NCI-H226 (cell line): Measurements from ENCODE around the gene TUBGCP6.
"Not testable (repeated sequence)": the region's sequence is repeated elsewhere in the genome, so short reads cannot be mapped to it uniquely, and the experiment has no call there.

Source experiments
- DNase-seq: peaks from one replicate; pipeline ENCODE4 v3.0.0-alpha.2; 2015

TUBGCP6 gene

DNA sequence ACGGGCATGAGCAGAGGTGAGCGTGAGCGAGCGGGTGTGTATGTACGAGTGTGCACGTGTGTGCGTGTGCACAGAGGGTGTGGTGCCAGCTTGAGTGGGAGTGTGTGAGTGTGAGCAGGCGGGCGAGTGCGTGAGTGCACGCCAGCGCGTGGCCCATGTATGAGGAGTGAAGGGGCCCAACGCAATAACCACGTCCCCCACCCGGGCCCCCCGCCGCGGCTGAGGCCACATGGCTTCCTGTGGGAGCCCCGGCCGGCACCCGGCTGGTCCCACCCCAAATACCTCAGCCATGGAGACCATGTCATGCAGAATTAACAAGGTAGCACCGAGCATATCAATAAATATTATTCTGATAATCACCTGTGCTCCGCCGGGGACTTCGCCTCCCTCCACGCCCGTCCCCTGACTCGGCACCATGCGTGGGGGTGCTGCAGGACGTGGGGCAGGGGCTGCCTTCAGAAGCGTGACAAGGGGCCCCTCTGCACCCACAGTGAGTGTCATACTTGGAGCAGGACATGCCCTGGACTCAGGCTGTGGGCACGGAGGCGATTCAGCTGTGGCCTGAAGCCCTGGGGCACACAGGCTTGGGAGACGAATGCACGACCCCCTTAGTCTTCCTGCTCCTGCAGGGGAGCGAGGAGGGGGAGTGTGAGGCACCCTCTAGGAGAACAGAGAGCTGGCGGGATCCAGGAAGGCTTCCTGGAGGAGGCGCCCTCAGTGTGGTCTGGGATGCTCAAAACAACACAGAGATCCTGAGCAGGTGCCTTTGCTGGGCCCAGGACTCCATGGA, 64.7 kb downstream of the TUBGCP6 start:
- no peak for DNase-seq

DNA sequence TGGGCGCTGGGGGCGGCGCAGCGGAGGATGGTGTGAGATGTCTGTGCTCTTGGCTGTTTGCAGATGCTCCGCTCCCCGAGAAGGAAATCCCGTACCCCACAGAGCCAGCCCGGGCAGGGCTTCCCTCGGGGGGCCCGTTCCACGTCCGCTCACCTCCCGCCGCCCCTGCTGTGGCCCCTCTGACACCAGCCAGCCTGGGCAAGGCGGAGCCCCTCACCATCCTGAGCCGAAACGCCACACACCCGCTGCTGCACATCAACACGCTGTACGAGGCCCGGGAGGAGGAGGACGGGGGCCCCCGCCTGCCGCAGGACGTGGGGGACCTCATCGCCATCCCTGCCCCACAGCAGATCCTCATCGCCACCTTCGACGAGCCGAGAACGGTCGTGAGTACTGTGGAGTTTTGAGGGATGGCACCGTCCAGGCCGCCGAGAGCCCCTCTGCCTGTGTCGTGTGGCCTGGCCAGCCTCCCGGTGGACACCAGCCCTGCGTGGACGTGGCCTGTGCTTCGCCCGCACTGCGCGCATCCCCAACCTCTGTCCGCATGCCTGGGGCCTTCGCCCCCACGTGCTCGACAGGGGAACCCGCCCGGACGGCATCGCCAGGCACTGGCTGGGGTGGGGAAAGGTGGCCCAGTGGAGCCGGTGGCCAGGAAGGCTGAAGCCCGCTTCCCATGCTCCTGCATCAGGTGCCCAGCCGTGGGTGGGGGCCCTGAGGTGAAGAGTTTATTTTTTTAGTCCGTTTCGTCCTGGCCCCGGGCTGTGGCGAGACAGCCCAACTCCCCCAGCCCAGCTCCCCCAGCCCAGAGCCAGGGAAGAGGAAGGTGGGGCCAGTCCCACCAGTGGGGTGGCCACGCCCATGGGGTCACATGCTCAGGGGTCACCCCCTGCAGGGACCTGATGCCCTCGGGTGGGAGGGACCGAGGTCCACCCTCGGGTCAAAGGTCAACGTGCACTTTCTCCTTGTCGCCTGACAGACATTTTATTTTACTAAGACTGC, 65.7 kb downstream of the TUBGCP6 start:
- DNase-seq = no peak

DNA sequence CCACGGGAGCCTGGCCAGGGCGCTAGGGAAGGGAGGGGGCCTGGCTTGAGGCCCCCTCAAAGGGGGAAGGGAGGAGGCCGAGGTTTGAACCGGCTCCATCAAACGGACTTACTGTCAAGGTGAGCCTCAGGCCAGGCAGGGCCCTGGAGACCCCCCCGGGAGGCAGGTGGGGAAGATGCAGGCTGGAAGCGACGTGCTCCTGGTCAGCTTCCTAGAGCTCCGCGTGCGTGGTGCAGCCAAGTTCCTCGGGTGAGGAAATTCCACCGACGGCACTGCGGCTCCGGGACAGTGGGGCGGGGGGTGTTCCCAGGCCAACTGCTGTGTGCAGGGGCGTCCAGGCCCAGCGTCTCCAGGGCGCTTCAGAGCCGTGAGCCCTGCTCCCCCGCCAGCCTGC, 66.4 kb downstream of the TUBGCP6 start:
- no peak for DNase-seq

DNA sequence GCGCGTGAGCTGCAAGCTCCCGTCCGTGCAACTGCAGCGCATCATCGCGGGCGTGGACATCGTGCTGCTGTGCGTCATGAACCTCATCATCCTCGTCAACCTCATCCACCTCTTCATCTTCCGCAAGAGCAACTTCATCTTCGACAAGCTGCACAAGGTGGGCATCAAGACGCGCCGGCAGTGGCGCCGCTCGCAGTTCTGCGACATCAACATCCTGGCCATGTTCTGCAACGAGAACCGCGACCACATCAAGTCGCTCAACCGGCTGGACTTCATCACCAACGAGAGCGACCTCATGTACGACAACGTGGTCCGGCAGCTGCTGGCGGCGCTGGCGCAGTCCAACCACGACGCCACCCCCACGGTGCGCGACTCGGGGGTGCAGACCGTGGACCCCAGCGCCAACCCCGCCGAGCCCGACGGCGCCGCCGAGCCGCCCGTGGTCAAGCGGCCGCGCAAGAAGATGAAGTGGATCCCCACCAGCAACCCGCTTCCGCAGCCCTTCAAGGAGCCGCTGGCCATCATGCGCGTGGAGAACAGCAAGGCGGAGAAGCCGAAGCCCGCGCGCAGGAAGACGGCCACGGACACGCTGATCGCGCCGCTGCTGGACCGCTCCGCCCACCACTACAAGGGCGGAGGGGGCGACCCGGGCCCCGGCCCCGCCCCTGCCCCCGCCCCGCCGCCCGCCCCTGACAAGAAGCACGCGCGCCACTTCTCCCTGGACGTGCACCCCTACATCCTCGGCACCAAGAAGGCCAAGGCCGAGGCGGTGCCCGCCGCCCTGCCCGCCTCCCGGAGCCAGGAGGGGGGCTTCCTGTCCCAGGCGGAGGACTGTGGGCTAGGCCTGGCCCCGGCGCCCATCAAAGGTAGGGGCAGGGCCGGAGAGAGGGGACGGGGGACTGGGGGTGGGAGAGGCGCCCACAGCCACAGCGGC, 67.0 kb downstream of the TUBGCP6 start:
- DNase-seq = no peak

DNA sequence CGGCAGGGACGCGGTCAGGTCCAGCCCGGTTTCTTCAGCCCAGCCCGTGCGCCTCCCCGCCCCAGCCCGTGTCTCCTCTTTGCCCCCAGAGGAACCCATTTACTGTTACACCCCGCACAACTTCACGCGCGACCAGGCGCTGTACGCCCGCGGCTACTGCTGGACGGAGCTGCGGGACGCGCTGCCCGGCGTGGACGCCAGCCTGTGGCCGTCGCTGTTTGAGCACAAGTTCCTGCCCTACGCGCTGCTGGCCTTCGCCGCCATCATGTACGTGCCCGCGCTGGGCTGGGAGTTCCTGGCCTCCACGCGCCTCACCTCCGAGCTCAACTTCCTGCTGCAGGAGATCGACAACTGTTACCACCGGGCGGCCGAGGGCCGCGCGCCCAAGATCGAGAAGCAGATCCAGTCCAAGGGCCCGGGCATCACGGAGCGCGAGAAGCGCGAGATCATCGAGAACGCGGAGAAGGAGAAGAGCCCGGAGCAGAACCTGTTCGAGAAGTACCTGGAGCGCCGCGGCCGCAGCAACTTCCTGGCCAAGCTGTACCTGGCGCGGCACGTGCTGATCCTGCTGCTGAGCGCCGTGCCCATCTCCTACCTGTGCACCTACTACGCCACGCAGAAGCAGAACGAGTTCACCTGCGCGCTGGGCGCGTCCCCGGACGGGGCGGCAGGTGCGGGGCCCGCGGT, 67.8 kb downstream of the TUBGCP6 start:
- no peak for DNase-seq

DNA sequence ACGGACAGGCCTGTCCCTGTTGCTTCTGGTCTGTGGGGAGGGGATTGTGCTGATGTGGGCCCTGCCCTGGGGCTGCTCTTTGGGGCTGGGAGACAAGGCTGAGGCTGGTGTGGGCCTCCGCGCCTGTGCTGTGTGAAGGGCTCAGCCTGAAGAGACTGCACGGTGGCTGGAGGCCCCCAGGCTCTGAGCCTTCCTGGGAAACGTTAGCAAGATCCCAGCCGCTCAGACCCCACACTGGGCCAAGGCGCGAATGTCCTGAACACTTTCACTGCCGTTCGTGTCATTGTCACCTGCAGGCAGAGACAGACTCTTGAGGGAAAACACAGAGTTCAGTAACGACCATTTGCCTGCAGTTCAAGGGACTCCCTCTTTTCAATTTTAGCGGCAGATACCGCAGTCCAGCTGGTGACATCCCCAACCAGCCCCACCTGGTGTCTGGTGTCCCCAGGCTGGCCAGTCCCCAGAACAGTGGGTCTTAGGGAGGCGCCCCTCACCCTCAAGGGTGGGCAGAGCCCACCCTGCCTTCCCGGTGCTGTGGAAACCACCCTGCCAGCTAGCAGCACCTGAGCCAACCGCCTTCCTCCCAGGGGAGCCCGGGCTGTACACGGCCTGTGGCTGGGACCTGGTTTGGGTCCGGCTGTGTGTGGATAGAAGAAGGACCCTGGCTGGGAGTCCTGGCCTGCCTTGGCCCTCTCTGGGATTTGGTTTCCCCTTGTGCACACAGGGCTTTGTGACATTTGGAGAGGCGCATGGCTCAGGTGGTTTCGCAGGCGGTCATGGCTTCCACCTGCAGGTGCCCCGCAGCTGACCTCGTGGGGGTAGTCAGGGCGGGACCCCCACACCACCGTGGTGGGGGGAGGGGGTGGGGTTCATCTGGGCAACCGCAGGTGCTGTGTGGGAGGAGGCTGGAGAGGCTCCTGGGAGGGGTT, 68.6 kb downstream of the TUBGCP6 start:
- no peak for DNase-seq

DNA sequence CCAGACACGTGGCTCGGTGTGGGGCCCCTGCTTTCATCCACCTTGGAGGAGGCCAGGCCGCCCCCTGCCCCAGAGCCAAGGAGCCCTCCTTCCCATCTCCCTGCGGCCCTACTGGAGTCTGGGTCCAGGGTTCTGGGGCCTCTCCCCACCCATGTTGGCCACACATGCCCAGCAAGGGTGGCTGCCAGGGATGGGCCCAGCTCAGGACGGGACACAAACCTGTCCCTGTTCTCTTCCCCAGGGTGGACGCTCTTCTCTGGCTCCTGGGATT, 69.7 kb downstream of the TUBGCP6 start:
- no peak for DNase-seq

DNA sequence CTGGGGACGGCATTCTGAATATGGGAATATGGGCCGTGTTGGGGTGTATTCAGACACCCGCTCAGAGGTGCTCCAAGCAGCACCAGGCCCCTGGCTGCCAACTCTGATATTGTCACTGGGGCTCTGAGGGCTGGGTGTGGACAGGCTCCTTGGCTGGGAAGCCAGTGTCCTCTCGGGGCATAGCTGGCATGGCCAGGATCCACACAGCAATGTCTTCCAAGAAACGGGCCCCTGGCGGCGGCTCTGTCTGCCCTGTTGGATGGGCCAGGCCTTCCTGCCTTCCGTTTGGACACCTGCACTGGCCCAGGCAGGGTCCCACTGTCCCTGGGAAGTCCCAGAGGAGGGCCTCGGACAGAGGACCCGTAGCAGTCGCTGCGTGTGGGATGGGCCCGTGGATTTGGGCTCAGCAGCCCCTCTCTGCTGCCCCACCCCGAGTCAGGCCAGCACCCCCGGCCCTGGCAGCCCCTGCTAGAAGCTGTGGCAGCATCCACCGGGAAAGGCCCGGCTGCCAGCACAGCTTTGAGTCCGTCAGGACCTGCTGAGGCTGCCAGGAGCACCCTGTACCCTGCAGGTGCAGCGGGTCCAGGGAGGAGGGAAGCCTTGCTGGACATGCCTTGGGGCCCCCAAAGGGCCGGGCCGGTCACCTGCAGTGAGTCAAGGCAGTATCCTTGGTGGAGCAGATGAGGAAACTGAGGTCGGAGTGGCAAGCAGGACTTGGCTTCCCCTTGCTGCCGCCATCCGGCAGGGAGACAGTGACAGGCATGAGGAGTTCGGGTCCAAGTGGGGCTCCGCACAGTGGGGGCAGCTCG, 70.2 kb downstream of the TUBGCP6 start:
- no peak for DNase-seq

DNA sequence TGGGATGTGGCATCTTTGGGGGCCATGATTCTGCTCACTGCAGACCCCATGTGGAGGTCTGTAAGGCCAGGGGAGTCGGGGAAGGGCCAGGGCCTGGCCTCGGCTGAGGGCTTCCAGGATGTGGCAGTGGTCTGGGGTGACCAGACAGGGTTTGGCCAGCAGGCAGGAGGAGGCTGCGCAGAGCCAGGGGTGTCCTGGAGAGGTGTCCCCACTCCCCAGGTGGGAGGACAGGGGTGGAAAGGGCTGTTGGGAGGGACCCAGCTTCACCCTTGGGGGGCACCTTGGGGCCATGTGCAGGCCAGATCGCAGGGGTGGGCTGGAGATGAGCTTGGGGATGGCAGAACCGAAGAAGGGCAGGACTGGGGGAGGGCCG, 70.9 kb downstream of the TUBGCP6 start:
- DNase-seq = no peak

DNA sequence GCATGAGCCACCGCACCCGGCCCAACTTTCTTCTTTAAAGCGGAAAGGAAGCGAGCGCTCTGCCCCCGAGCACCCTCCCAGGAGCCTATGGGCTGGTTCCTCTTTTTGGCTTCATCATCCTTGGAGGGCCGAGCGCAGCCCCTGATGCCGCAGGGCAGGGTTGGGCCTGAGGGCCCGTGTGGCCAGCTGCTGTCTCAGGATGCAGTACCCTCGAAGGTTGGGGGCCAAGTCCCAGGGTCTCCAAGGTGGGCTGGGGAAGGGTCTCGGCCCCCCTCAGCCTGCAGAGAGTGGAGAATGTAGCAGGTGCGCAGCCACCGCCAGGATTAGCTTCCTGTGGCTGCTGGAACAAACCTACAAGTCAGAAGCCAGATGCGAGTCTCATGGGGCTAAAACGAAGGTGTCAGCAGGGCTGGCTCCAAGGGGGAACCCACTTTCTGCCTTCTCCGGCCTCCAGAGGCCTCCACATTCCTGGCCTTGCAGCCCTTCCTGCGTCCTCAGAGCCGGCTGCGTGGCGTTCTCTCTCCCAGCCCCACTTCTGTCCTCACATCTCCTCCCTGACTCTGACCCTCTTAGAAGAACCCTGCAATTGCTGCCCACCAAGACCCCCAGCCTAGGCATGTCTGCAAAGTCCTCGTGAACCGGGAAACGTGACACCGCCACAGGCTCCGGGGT, 71.4 kb downstream of the TUBGCP6 start:
- DNase-seq = no peak

DNA sequence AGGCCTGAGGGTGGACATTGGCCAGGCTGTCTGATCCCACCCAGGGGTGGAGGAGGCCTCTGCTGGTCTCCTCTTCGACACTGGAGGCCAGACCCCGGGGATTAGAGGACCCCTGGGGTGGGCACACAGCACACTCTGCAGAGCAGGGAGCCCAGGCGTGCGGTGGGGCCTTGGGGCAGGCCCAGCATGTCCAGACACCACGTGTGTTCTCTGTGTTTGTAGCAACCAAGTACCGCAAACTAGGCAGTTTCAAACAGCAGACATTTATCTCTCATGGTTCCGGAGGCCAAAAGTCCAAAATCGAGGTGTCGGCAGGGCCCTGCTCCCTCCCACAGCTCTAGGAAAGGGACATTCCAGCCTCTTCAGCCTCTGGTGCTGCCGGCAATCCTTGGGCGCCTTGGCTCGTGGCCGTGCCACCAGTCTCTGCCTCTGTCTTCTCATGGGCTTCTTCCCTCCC, 72.8 kb downstream of the TUBGCP6 start:
- no peak for DNase-seq

DNA sequence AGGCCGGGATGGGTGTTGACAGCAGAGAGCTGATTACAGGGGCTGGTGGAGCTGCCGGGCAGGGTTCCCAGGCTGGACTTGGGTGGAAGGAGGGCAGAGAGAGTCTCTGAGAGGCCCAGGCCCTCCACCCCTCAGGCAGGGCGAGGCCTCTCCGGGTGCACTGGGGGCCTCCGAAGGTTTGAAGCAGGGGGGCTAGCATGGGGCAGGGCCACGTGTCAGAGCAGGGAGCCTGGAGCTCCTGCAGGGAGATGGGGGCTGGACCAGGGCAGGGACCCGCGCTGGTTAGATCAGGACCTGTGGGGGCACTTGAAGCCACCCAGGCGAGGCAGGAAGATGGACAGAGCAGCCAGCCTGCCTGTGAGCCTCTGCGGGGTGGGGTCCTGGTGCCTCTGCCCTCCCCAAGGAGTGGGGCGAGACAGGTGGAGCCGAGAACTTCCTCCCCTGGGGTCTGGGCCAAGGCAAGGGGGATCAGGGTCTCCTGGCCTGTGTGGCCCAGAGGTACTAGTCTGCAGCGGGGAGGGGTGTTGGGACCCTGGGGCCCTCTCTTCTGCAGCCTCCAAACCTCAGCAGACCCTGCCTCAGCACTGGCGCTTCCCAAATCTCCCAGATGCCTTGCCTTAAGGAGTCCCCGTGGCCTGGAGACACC, 73.4 kb downstream of the TUBGCP6 start:
- no peak for DNase-seq

DNA sequence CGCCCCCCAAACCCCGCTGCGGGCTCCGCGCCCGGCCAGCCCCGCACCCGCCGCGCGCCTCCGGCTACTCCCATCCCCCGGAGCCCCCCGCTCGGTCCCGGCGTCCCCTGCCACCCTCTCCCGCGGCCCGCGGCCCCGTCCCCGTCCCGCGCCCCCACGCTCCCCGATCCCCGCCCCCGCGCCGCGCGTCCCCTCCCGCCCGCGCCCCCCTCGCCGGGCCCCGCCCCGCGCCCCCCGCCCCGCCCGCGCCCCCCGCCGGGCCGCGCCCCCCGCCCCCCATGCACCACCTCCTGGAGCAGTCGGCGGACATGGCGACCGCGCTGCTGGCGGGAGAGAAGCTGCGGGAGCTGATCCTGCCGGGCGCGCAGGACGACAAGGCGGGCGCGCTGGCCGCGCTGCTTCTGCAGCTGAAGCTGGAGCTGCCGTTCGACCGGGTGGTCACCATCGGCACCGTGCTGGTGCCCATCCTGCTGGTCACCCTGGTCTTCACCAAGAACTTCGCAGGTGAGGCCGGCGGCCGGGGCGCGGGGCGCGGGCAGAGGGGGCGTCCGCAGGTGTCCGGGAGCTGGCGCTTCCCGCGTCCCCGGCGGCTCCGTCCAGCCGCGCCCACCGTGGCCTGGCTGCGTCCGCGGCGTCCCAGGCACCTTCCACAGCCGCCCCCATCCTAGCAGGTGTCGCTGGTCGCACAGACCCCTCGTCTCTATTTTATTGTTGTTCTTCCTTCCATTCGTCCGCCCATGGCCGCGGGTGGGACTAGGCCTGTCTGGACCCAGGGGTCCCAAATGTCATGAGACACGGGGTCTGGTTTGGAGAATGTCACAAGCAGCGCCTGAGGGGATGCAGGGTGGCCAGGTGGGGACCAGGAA, 74.1 kb downstream of the TUBGCP6 start, which contains the start of gene PANX2:
PANX2 (plus strand) TSS at position 279 of the 866 bp plus-strand sequence; CDS start at position 279, 0 bp downstream.
- DNase-seq = no peak

DNA sequence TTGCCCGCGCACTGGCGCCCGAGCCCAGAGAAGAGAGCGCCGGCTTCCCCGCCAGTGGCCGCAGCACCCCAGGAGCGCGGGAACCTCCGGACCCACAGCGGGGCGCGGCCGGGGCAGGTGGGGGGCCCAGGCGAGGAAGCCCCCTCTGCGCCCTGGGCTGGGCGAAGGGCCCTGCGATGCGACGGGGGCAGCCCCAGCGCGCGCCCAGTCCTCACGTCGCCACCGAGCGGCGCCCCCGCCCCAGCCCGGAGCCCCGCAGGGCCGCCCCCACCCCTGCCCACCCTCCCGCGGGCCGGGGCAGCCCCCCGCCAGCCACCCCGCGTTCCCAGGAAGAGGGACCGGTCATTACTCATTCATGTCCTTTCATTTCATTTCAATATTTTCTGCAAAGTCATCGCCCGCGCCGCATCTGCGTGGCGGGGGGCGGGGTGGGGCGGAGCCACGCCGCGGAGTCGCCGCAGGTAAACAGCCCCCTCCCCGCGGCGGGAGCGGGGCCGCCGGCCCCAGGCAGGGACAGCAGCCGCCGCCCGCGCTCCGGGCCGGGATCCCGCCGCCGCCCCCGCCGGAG, 75.0 kb downstream of the TUBGCP6 start:
- DNase-seq = peak; percentile 9

DNA sequence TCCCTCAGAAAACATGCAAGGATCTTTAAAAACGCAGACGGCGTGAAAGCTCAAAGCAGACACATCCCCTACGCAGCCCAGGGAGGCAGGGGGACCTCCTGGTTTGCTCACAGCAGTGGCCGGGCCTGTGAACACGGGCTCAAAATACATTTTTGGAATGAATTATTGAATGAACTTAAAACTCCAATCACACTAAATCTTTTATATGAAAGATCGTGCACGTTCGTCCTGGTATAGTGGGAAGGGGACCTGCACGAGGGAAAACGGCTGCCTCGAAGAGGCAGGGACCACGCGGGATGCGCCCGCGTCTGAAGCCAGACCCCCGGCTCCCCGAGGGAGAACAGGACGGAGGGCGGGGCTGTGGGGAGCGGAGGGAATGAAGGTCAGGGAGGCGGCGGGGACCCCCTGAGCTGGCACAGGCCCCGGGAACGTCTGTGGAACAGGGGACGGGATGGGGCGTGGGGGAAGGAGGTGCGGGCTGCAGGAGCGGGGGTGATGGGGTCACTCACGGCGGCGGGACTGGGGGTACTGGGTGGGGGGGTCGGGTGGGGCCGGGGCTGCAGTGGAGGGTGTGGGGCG, 75.6 kb downstream of the TUBGCP6 start:
- DNase-seq = no peak

DNA sequence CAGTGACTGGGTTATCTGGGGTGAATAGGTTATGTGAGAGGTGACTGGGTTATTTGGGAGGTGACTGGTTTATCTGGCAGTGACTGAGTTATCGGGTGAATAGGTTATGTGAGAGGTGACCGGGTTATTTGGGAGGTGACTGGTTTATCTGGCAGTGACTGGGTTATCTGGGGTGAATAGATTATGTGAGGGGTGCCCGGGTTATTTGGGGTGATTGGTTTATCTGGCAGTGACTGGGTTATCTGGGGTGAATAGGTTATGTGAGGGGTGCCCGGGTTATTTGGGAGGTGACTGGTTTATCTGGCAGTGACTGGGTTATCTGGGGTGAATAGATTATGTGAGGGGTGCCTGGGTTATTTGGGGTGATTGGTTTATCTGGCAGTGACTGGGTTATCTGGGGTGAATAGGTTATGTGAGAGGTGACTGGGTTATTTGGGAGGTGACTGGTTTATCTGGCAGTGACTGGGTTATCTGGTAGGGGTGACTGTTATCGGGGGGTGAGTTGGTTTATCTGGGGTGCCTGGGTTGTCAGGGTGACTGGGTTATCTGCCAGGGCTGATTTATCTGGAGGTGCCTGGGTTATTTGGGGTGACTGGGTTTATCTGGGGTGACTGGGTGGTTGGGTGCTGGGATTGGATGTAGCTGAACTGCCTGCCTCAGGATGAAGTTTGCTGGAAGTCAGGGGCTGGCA, 76.2 kb downstream of the TUBGCP6 start:
- not testable (repeated sequence) for DNase-seq
